MM.1S (cell line): Measurements from ENCODE around the gene BBOX1.

Experiments
- DNase-seq: peaks from one replicate; pipeline ENCODE4 v3.0.0-alpha.2; 2015
- H2AFZ ChIP-seq: fragments of 300-600 bp; sonication (generic); 2 replicates; pipeline ENCODE4 v1.6.0; 2016; ENCODE audit warnings: antibody characterized with exemption, low read length
- H3F3A ChIP-seq: fragments of 300-600 bp; sonication (generic); 2 replicates; pipeline ENCODE4 v1.6.1; 2016; ENCODE audit warnings: mild to moderate bottlenecking, antibody characterized with exemption, low read length, moderate library complexity, mixed read lengths; ENCODE audit not compliant: insufficient read depth
- H3K27ac ChIP-seq: fragments of 300-600 bp; sonication (generic); 2 replicates; pipeline ENCODE4 v1.5.1; 2016; ENCODE audit warnings: mild to moderate bottlenecking, low read length
- H3K27me3 ChIP-seq: fragments of 300-600 bp; sonication (generic); replicated peaks from 2 replicates; pipeline ENCODE4 v1.6.0; 2016; ENCODE audit warnings: low read length; ENCODE audit not compliant: insufficient read depth
- H3K36me3 ChIP-seq: fragments of 300-600 bp; sonication (generic); replicated peaks from 2 replicates; pipeline ENCODE4 v1.6.1; 2016; ENCODE audit warnings: mild to moderate bottlenecking, low read length, mixed read lengths; ENCODE audit not compliant: insufficient read depth
- H3K4me1 ChIP-seq: fragments of 300-600 bp; sonication (generic); 2 replicates; pipeline ENCODE4 v1.6.1; 2016; ENCODE audit warnings: low read length, mixed read lengths
- H3K4me2 ChIP-seq: fragments of 300-600 bp; sonication (generic); 2 replicates; pipeline ENCODE4 v1.6.0; 2016; ENCODE audit warnings: low read depth, low read length
- H3K4me3 ChIP-seq: fragments of 300-600 bp; sonication (generic); 2 replicates; pipeline ENCODE4 v1.5.1; 2016; ENCODE audit warnings: low read length, mixed read lengths
- H3K79me2 ChIP-seq: fragments of 300-600 bp; sonication (generic); 2 replicates; pipeline ENCODE4 v1.6.1; 2016; ENCODE audit warnings: mixed run types, low read length, mixed read lengths
- H3K9ac ChIP-seq: fragments of 300-600 bp; sonication (generic); 2 replicates; pipeline ENCODE4 v1.6.1; 2016; ENCODE audit warnings: low read length, mixed read lengths
- H3K9me2 ChIP-seq: fragments of 300-600 bp; sonication (generic); replicated peaks from 2 replicates; pipeline ENCODE4 v1.6.1; 2016; ENCODE audit warnings: mild to moderate bottlenecking, low read length, mixed read lengths; ENCODE audit not compliant: insufficient read depth
- H3K9me3 ChIP-seq: fragments of 300-600 bp; sonication (generic); replicated peaks from 2 replicates; pipeline ENCODE4 v1.6.1; 2016; ENCODE audit warnings: mild to moderate bottlenecking, low read length, mixed read lengths; ENCODE audit not compliant: insufficient read depth
- H4K20me1 ChIP-seq: fragments of 300-600 bp; sonication (generic); 2 replicates; pipeline ENCODE4 v1.6.1; 2016; ENCODE audit warnings: mild to moderate bottlenecking, low read length, moderate library complexity, mixed read lengths; ENCODE audit not compliant: insufficient read depth
- CTCF ChIP-seq: fragments of 300-600 bp; sonication (generic); IDR thresholded peaks from 2 replicates; pipeline ENCODE4 v1.5.1; 2016; ENCODE audit warnings: antibody characterized with exemption, low read length, mixed read lengths
- EZH2 ChIP-seq: fragments of 300-600 bp; sonication (generic); optimal IDR thresholded peaks from 2 replicates; pipeline ENCODE3; 2017; ENCODE audit warnings: low read depth, mild to moderate bottlenecking, antibody characterized with exemption, low read length, mixed read lengths
- EZH2phosphoT487 ChIP-seq: fragments of 300-600 bp; sonication (generic); IDR thresholded peaks from 2 replicates; pipeline ENCODE4 v1.6.1; 2018; ENCODE audit warnings: antibody characterized with exemption, low read length

The BBOX1 gene

GRCh38 chr11:27039873-27040272 is 742 bp upstream of the BBOX1 start:
- TF ChIP-seq CTCF (no peak), EZH2 (no peak), EZH2phosphoT487 (no peak)
- Histone ChIP-seq H3K27me3 (no peaks in the 10 kb centered on the region), H3K4me2 (no peak overlapping the region), H3K9ac (no peak overlapping the region), H3F3A (no peaks in the 10 kb centered on the region), H3K9me3 (no peaks in the 10 kb centered on the region), H3K79me2 (no peaks in the 10 kb centered on the region), H3K36me3 (no peaks in the 10 kb centered on the region), H3K9me2 (no peaks in the 10 kb centered on the region), H4K20me1 (no peaks in the 10 kb centered on the region), H3K4me1 (no peaks in the 10 kb centered on the region), H3K27ac (no peak overlapping the region), H2AFZ (no peak overlapping the region), H3K4me3 (no peak overlapping the region)
- DNase-seq: no peak

DNA sequence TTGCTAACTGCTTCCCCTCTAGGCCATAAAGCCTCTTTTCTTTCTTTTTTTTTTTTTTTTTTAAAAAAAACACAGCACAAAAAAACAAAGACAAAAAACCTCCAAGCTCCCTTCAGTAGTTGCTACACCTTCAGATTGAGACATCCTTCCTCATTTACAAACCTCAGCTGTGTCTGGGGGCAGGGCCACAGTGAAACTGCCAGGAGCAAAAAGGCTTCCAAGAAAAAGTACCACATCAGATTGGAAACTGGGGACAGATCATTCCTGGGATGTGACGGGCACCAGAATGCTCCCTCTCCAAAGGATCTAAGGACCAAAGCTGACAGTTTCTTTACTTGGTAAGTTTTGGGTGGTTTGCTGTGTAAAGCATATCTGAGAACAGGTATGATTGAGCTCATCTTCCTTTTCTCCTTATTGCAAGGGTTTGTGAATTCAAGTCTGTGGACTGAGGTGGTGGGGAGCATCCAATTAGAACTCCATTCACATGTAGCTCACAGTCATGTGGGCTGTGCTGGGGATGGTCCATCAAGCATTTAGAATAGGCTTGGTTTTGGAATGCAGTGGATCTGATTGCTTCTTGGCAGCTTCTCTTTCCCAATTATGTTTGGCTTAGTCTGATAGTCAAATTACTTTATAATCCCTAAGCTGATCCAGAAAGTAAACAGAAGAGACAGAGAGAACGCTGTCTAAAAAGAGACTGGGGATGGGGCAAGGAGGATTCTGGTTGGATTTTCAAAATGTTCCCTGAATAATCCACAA is 705 bp downstream of the BBOX1 start:
- Histone ChIP-seq H3K79me2 (no peaks in the 10 kb centered on the region), H3K4me2 (no peak overlapping the region), H4K20me1 (no peaks in the 10 kb centered on the region), H3K9ac (no peak overlapping the region), H2AFZ (no peak overlapping the region), H3K9me3 (no peaks in the 10 kb centered on the region), H3K4me1 (no peaks in the 10 kb centered on the region), H3K27ac (no peak overlapping the region), H3K27me3 (no peaks in the 10 kb centered on the region), H3K9me2 (no peaks in the 10 kb centered on the region), H3F3A (no peaks in the 10 kb centered on the region), H3K4me3 (no peak overlapping the region), H3K36me3 (no peaks in the 10 kb centered on the region)
- TF ChIP-seq CTCF: no peak
- no peak for TF ChIP-seq EZH2phosphoT487
- TF ChIP-seq EZH2: no peak
- DNase-seq: no peak

- H2AFZ ChIP-seq: no peak overlapping the region
- no peak overlapping the region for H3K4me2 ChIP-seq
- H3K36me3 ChIP-seq: no peaks in the 10 kb centered on the region
- H3K79me2 ChIP-seq: no peaks in the 10 kb centered on the region
- H3K9me2 ChIP-seq: no peaks in the 10 kb centered on the region
- H3K9me3 ChIP-seq: no peaks in the 10 kb centered on the region
- H4K20me1 ChIP-seq: no peaks in the 10 kb centered on the region
- no peaks in the 10 kb centered on the region for H3K4me1 ChIP-seq
- no peak overlapping the region for H3K27ac ChIP-seq
- TF ChIP-seq EZH2phosphoT487 (no peak), EZH2 (no peak), CTCF (no peak)
- H3K4me3 ChIP-seq: no peak overlapping the region
- no peak overlapping the region for H3K9ac ChIP-seq
- DNase-seq: no peak
- no peaks in the 10 kb centered on the region for H3K27me3 ChIP-seq
- H3F3A ChIP-seq: no peaks in the 10 kb centered on the region
These were observed 6.3 kb downstream of the BBOX1 start for GRCh38 chr11:27046956-27047355.
